ENCODE data around the gene RIN3. TPM values are rescaled to one million over a fixed set of nuclear protein-coding genes. Genes with fewer than 3 reads are reported as not detected.

The RIN3 gene
- total RNA-seq, 1 experiment from 2014 or later = 1.5 TPM

- H3K27me3 Mint-ChIP-seq (ENCODE audit: low read depth) = peaks cover 2% of the 10 kb centered on the region
- no peak overlapping the region for H3K9ac ChIP-seq (ENCODE audit: extremely low read depth, insufficient read length, low read length)
- H3K18ac ChIP-seq (ENCODE audit: insufficient read length, low read depth, low read length) = no peak overlapping the region
- H2BK120ac ChIP-seq (ENCODE audit: low read depth, low read length, poor library complexity, severe bottlenecking) = no peak overlapping the region
- no peak overlapping the region for H3K27ac ChIP-seq (ENCODE audit: insufficient read length, low read depth, low read length)
- no peaks in the 10 kb centered on the region for H4K20me1 ChIP-seq (ENCODE audit: control insufficient read depth, insufficient read depth, insufficient read length)
- no peak overlapping the region for H2BK12ac ChIP-seq (ENCODE audit: insufficient read length, low read depth, low read length)
- no peaks in the 10 kb centered on the region for H3K27me3 ChIP-seq (ENCODE audit: insufficient read depth, low read length)
- no peaks in the 10 kb centered on the region for H3K23me2 ChIP-seq (ENCODE audit: insufficient read length, low read depth, low read length, poor library complexity, severe bottlenecking)
- H2BK20ac ChIP-seq (ENCODE audit: low read depth, low read length, poor library complexity, severe bottlenecking) = no peak overlapping the region
- H3K79me1 ChIP-seq (ENCODE audit: insufficient read depth, low read depth, low read length, poor library complexity, severe bottlenecking) = no peaks in the 10 kb centered on the region
- H2AFZ ChIP-seq (ENCODE audit: low read length) = no peak overlapping the region
- H2AK5ac ChIP-seq (ENCODE audit: insufficient read length, low read length) = no peak overlapping the region
- H3T11ph ChIP-seq (ENCODE audit: low read length) = no peak overlapping the region
- no peaks in the 10 kb centered on the region for H3K9me3 ChIP-seq (ENCODE audit: control insufficient read depth, low read depth, low read length)
- TF ChIP-seq, protein P1, sequence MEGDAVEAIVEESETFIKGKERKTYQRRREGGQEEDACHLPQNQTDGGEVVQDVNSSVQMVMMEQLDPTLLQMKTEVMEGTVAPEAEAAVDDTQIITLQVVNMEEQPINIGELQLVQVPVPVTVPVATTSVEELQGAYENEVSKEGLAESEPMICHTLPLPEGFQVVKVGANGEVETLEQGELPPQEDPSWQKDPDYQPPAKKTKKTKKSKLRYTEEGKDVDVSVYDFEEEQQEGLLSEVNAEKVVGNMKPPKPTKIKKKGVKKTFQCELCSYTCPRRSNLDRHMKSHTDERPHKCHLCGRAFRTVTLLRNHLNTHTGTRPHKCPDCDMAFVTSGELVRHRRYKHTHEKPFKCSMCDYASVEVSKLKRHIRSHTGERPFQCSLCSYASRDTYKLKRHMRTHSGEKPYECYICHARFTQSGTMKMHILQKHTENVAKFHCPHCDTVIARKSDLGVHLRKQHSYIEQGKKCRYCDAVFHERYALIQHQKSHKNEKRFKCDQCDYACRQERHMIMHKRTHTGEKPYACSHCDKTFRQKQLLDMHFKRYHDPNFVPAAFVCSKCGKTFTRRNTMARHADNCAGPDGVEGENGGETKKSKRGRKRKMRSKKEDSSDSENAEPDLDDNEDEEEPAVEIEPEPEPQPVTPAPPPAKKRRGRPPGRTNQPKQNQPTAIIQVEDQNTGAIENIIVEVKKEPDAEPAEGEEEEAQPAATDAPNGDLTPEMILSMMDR (conservative IDR thresholded peaks at IDR 0.05) = no peak
- H3K4me1 ChIP-seq (ENCODE audit: insufficient read depth, low read length) = no peaks in the 10 kb centered on the region; the same call in 1 of the 2 replicates
- no peak overlapping the region for H2BK5ac ChIP-seq (ENCODE audit: insufficient read length, low read length)
- no peaks in the 10 kb centered on the region for H3K4me1 Mint-ChIP-seq
- no peak for DNase-seq
- no peak overlapping the region for H3K4ac ChIP-seq (ENCODE audit: low read depth, low read length)
- no peak overlapping the region for H3K23ac ChIP-seq (ENCODE audit: insufficient read length, low read depth, low read length)
- H3K27ac Mint-ChIP-seq = no peak overlapping the region
- H3K14ac ChIP-seq (ENCODE audit: insufficient read depth, low read length) = no peak overlapping the region
- H3K36me3 Mint-ChIP-seq (ENCODE audit: insufficient read depth in 1 of 3, low read depth in 3 of 3) = no peaks in the 10 kb centered on the region
- no peak overlapping the region for H3K56ac ChIP-seq (ENCODE audit: insufficient read length, low read depth, low read length)
- no peaks in the 10 kb centered on the region; a peak in 1 of 5 replicates for H3K9me3 Mint-ChIP-seq
- no peak overlapping the region for H3K4me2 ChIP-seq (ENCODE audit: insufficient read depth, insufficient read length, low read length)
- no peak overlapping the region for H2BK15ac ChIP-seq (ENCODE audit: low read depth, low read length)
- no peaks in the 10 kb centered on the region for H3K79me2 ChIP-seq (ENCODE audit: insufficient read depth, low read length)
- no peak overlapping the region for H4K8ac ChIP-seq (replicated peaks; ENCODE audit: insufficient read length, low read depth, low read length)
- no peak overlapping the region for H3K4me3 Mint-ChIP-seq
- H4K91ac ChIP-seq (ENCODE audit: insufficient read length, low read depth, low read length) = no peak overlapping the region
- no CpG with 5 or more reads among the region's 2 CpGs for WGBS (ENCODE audit: extremely low coverage, insufficient read length, low lambda C conversion rate)
- no peak overlapping the region for H4K5ac ChIP-seq (ENCODE audit: insufficient read length, low read depth, low read length)
These were observed 76.6 kb downstream of the RIN3 start for GRCh38 chr14:92590176-92590575.
